GM18505 (cell line): ENCODE results near the gene BTBD7.
A peak's percentile ranks its signal among the peaks of the same experiment; 100 is the strongest.

Source experiments
- ATAC-seq: cut with Tn5 transposase; IDR thresholded peaks from one replicate; pipeline ENCODE4 v1.9.1; 2021; ENCODE audit not compliant: unreplicated experiment
- POLR2A ChIP-seq: IDR thresholded peaks from 4 replicates; pipeline ENCODE4 v1.6.1; 2011; ENCODE audit warnings: borderline replicate concordance; ENCODE audit not compliant: insufficient read depth, insufficient read length; ENCODE audit errors: extremely low read depth

BTBD7 gene

DNA sequence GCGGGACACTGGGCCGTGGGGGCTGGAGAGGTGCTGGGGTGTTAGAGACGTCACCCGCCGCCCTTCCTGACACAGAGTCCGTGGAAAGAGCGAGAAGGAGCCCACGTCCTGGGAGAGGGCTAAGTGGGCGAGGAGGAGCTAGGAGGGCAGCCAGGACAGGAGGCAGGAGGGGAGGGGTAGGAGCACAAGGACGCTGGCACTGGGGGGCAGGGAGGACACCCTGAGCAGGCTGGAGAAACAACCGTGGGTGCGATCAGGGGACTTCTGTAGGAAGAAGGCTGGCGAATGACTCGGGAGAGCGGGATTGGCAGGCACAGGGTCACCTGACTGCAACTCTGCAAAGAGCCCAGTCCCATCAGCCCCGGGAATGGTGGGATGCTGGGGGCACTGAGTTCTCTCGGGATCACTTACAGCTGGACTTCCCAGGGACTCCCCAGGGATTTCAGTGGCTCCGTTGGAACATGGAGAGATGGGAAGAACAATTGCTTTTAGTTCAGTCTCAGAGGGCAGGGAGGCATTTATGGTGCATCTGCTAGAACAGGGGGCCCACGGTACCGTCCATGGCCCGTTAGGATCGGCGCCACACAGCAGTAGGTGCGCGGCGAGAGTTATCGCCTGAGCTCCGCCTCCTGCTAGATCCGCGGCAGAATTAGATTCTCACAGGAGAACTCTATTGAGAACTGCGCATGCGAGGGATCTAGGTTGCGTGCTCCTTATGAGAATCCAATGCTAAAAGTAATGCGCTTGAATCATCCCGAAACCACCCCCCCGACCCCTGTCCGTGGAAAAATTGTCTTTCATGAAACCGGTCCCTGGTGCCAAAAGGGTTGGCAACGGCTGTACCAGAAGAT lies 101.5 kb downstream of the BTBD7 start:
- ATAC-seq = no peak
- TF ChIP-seq POLR2A = no peak

GRCh38 chr14:93230539-93230938 lies 102.3 kb downstream of the BTBD7 start:
- no peak for TF ChIP-seq POLR2A
- no peak for ATAC-seq

GRCh38 chr14:93228550-93228949 lies 104.3 kb downstream of the BTBD7 start:
- ATAC-seq = no peak
- no peak for TF ChIP-seq POLR2A

DNA sequence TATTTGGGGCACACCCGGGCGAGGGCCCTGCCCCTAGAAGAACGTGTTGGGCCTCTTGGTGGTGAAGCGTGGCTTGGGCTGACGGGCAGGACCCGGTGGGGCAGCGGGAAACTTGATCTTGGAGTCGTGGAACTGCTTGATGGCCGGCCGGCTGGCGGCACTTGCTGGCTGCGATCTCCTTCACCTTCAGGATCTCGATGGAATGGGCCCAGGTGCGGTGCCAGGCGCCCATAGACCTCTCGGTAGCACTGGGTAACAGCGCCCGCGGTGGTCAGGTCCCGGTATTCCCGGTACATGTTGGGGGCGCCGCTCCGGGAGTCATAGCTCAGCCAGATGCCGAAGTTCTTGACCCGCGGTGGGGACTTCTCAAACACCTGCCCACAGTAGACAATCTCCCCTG lies 109.3 kb downstream of the BTBD7 start:
- no peak for TF ChIP-seq POLR2A
- no peak for ATAC-seq

DNA sequence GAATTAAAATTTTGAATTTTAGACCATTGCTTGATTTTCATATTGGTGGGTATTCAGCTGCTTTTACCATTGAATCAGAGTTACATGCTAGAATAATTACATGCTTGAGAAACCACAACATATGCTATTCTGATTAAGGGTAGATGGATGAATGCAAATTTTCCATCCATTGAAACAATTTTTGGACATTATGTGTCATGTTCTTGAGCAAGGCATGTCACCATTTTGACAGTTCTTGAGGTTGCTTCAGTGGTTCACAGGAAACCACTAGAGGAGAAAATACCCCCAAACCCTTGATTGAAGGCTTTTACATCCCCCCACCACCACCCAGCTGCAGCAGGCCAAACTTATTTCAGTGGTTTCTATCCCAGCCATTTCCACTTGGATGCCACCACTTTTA lies 112.3 kb downstream of the BTBD7 start:
- TF ChIP-seq POLR2A = no peak
- no peak for ATAC-seq

- ATAC-seq = peak; percentile 69
- no peak for TF ChIP-seq POLR2A
Observed at GRCh38 chr14:93219103-93219726, 113.6 kb downstream of the BTBD7 start.

GRCh38 chr14:93214598-93214997 lies 118.2 kb downstream of the BTBD7 start:
- no peak for TF ChIP-seq POLR2A
- no peak for ATAC-seq

DNA sequence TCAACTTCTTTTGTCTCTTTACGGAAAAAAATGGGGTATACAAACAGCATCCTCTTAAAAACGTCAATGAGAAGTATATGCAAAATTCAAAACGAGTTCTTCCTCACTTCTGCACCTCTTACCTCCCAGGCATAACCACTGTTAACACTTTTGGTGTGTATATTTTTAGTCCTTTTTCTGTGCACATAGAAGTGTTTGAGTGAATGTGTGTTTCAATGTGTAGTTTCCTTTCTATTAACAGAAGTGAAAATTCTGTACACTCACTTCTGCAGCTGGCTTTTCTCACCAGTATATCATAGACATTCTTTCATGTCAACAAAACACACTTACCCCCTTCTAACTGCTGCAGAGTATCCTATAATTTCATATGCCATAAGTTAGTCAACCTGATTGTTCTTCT lies 120.4 kb downstream of the BTBD7 start:
- no peak for TF ChIP-seq POLR2A
- peak; percentile 76 for ATAC-seq

GRCh38 chr14:93207468-93208308 lies 125.1 kb downstream of the BTBD7 start:
- ATAC-seq = peak; percentile 36
- TF ChIP-seq POLR2A = no peak

- TF ChIP-seq POLR2A = peak; percentile 84
- ATAC-seq = peak; percentile 80
Observed at GRCh38 chr14:93206793-93207467, 125.9 kb downstream of the BTBD7 start, which contains the start of the genes GON7 and UBR7. Gene GON7 (minus strand): TSS chr14:93207065. CDS start chr14:93207037, 28 bp downstream. Gene UBR7 (plus strand): TSS chr14:93207256. CDS start chr14:93207292, 36 bp downstream.

- ATAC-seq = no peak
- TF ChIP-seq POLR2A = no peak
Observed at GRCh38 chr14:93201155-93201704, 131.6 kb downstream of the BTBD7 start.

DNA sequence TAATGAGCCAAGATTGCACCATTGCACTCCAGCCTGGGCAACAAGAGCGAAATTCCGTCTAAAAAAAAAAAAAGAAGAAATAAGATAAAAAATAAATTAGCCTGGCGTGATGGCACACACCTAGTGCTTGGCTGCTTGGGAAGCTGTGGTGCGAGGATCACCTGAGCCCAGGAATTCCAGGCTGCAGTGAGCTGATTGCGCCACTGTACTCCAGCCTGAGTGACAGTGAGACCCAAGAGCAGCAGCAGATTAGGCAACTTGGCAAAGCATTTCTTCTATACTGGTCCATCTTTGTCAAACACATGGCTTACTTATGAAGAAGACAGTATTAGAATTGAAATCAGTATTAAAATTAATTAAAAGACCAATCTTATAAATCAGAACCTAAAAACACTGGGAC lies 132.3 kb downstream of the BTBD7 start:
- no peak for ATAC-seq
- TF ChIP-seq POLR2A = no peak
